SK-MEL-5 (cell line): ENCODE data around the gene DHODH. TPM values are rescaled to one million over a fixed set of nuclear protein-coding genes. Genes with fewer than 3 reads are reported as not detected.
"Not testable (repeated sequence)": the region's sequence is repeated elsewhere in the genome, so short reads cannot be mapped to it uniquely, and the experiment has no call there.

Source experiments
- DNase-seq: peaks from one replicate; pipeline ENCODE4 v3.0.0-alpha.2; 2016; ENCODE audit warnings: low read depth, low spot score
- in situ Hi-C: cut with HindIII; loops from 2 replicates; pipeline ENCODE4 v1.10.0; 2016; ENCODE audit warnings: low sequenced_read_pairs, high pct_unique_total_duplicates, low pct_unique_long_range_greater_than_20kb
- total RNA-seq: library from RNA; depleted of rRNA; stranded (reverse); fragments of >200 nt; shearing (Covaris generic); gene quantifications from 2 replicates; pipeline ENCODE4 v1.2.3, GENCODE V29; 2014

DHODH gene
- total RNA-seq, 1 experiment from 2014 or later = 10.5 TPM

- DNase-seq, in situ Hi-C loops: not testable (repeated sequence)
Measured at GRCh38 chr16:72008065-72008423, 500 bp upstream of the DHODH start.

GRCh38 chr16:72009779-72010178 lies 1.2 kb downstream of the DHODH start:
- in situ Hi-C loops = no loop called here
- no peak for DNase-seq

GRCh38 chr16:72012607-72013006 lies 4.1 kb downstream of the DHODH start:
- no peak for DNase-seq
- in situ Hi-C loops = no loop called here

GRCh38 chr16:72013389-72013788 lies 4.8 kb downstream of the DHODH start:
- no peak for DNase-seq

GRCh38 chr16:72013888-72014581 lies 5.5 kb downstream of the DHODH start:
- DNase-seq = no peak
- in situ Hi-C loops = no loop called here

More at GRCh38 chr16:72013389-72013788, 4.8 kb downstream of the DHODH start:
- in situ Hi-C loops = no loop called here

- in situ Hi-C loops = no loop called here
- DNase-seq = no peak
Measured at GRCh38 chr16:72014675-72015074, 6.1 kb downstream of the DHODH start.

- in situ Hi-C loops = no loop called here
- DNase-seq = no peak
Measured at GRCh38 chr16:72015124-72015523, 6.6 kb downstream of the DHODH start.

GRCh38 chr16:72018470-72018869 lies 9.9 kb downstream of the DHODH start:
- in situ Hi-C loops = no loop called here

GRCh38 chr16:72021043-72021442 lies 12.5 kb downstream of the DHODH start:
- in situ Hi-C loops = no loop called here
- DNase-seq = peak; percentile 39

More at GRCh38 chr16:72018470-72018869, 9.9 kb downstream of the DHODH start:
- no peak for DNase-seq

GRCh38 chr16:72022127-72022526 lies 13.6 kb downstream of the DHODH start:
- no peak for DNase-seq
- in situ Hi-C loops = no loop called here

- in situ Hi-C loops = no loop called here
- no peak for DNase-seq
Measured at GRCh38 chr16:72023962-72024361, 15.4 kb downstream of the DHODH start.

- in situ Hi-C loops = no loop called here
- no peak for DNase-seq
Measured at GRCh38 chr16:72024862-72025382, 16.4 kb downstream of the DHODH start.

- in situ Hi-C loops = no loop called here
- DNase-seq = no peak
Measured at GRCh38 chr16:72025404-72026114, 17.0 kb downstream of the DHODH start.

- no peak for DNase-seq
- in situ Hi-C loops = no loop called here
Measured at GRCh38 chr16:72027669-72028378, 19.3 kb downstream of the DHODH start.

GRCh38 chr16:72029567-72030271 lies 21.2 kb downstream of the DHODH start:
- no peak for DNase-seq
- in situ Hi-C loops = no loop called here

GRCh38 chr16:72033437-72033836 lies 24.9 kb downstream of the DHODH start:
- no peak for DNase-seq
- in situ Hi-C loops = no loop called here

- in situ Hi-C loops = no loop called here
Measured at GRCh38 chr16:72036098-72036497, 27.6 kb downstream of the DHODH start.

GRCh38 chr16:72042157-72042660 lies 33.7 kb downstream of the DHODH start:
- in situ Hi-C loops = no loop called here
- peak; percentile 44 for DNase-seq

More at GRCh38 chr16:72036098-72036497, 27.6 kb downstream of the DHODH start:
- DNase-seq = peak; percentile 21
